ENCODE results near the gene PNPLA3.

The PNPLA3 gene

DNA sequence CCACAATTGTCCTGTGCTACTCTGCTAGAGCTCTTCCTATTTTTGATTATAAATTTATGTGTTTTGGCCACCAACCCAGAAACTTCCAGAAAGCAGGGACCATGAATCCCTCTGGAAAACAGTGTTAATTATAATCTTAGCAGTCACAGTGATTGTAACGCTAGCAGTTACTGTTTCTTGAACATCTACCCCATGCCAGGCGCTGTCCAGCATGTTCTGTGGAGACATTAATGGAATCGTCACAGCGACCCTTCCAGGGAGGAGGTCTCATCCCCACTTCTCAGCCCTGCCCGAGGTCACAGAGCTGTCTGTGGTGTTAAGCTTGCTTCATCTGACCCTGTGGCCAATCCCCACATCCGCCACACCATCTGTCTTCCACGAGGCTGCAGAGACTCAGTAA is 17.9 kb upstream of the PNPLA3 start:
- no peak overlapping the region for H3K4me3 ChIP-seq (ENCODE audit: control insufficient read depth, low read depth, low read length)
- TF ChIP-seq, protein P1, sequence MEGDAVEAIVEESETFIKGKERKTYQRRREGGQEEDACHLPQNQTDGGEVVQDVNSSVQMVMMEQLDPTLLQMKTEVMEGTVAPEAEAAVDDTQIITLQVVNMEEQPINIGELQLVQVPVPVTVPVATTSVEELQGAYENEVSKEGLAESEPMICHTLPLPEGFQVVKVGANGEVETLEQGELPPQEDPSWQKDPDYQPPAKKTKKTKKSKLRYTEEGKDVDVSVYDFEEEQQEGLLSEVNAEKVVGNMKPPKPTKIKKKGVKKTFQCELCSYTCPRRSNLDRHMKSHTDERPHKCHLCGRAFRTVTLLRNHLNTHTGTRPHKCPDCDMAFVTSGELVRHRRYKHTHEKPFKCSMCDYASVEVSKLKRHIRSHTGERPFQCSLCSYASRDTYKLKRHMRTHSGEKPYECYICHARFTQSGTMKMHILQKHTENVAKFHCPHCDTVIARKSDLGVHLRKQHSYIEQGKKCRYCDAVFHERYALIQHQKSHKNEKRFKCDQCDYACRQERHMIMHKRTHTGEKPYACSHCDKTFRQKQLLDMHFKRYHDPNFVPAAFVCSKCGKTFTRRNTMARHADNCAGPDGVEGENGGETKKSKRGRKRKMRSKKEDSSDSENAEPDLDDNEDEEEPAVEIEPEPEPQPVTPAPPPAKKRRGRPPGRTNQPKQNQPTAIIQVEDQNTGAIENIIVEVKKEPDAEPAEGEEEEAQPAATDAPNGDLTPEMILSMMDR (conservative IDR thresholded peaks at IDR 0.05; ENCODE audit: control insufficient read depth, insufficient read depth, low read depth, low read length) = no peak
- no peak for DNase-seq (ENCODE audit: low read depth)

GRCh38 chr22:43909708-43910107 is 13.9 kb upstream of the PNPLA3 start:
- DNase-seq (ENCODE audit: low read depth) = no peak
- TF ChIP-seq, protein P1 (conservative IDR thresholded peaks at IDR 0.05; ENCODE audit: control insufficient read depth, insufficient read depth, low read depth, low read length) = no peak
- H3K4me3 ChIP-seq (ENCODE audit: control insufficient read depth, low read depth, low read length) = no peak overlapping the region

DNA sequence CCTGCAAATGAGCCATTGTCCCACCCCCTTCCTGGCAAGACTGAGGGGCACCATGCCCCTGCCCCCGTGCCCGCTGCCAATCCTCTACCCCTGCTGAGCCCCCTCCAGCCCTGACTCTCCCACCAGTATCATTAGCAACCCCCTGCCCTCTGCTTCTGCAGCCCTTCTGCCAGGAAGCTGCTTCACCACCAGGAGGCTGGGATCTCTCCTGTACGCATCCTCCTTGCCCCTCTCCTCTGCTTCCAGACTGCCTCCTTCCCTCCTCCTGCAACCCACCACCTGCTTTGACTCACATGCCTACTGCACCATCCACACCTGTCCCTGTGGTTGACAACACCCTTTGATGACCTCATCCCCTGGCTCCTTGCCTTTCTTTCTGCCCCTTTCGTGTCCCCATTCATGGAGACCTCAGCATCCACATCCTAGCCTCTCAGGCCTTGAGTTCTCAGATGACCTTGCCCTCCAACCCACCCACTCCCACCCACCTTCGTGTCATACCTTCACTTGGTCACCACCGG is 13.4 kb upstream of the PNPLA3 start:
- no peak for DNase-seq (ENCODE audit: low read depth)
- TF ChIP-seq, protein P1 (conservative IDR thresholded peaks at IDR 0.05; ENCODE audit: control insufficient read depth, insufficient read depth, low read depth, low read length) = no peak
- no peak overlapping the region for H3K4me3 ChIP-seq (ENCODE audit: control insufficient read depth, low read depth, low read length)

- TF ChIP-seq, protein P1 (conservative IDR thresholded peaks at IDR 0.05; ENCODE audit: control insufficient read depth, insufficient read depth, low read depth, low read length) = no peak
- no peak for DNase-seq (ENCODE audit: low read depth)
- no peak overlapping the region for H3K4me3 ChIP-seq (ENCODE audit: control insufficient read depth, low read depth, low read length)
These were observed 12.3 kb upstream of the PNPLA3 start for GRCh38 chr22:43911351-43911750.

- no peak overlapping the region for H3K4me3 ChIP-seq (ENCODE audit: control insufficient read depth, low read depth, low read length)
- TF ChIP-seq, protein P1 (conservative IDR thresholded peaks at IDR 0.05; ENCODE audit: control insufficient read depth, insufficient read depth, low read depth, low read length) = no peak
- DNase-seq (ENCODE audit: low read depth) = no peak
These were observed 6.1 kb upstream of the PNPLA3 start for GRCh38 chr22:43917521-43917920.

DNA sequence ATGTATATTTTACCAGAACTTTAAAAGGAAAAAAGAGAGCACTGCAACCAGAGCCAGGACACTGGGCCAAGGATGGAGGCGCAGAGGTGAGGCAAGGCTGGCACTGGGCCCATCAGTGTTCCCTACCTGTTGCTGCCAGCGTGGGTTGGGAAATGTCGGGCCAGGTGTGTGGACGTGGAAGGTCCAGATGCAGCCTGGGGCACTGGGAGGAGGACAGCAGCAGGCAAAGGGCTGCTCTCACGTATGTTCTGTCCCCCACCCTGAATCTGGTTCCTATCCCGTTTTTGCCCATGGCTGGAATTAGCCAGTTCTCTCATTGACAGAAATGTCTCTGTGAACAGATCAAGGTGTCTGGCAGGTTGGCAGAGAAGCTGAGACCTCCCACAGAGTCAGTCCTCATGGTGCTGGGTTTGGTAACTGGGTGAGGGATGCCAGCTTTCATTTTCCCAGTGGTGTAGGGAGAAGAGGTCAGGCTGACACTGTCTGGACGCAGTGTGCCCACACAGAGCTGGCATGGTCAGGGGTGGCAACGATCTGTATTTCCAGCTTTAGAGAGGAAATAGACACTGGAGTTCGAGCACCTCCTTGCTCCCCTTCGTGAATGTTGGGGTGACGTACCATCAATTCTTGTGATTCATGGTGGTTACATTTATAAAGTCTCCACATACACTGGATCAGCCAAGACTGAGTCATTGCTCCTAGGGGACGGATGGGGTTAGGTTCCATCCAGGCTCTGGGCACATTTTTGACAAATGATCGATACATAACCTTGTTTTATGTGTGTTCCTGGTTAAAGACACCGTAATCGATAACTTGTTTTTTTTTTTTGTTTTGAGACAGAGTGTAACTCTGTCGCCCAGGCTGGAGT is 4.3 kb upstream of the PNPLA3 start:
- peak; percentile 65 for DNase-seq (ENCODE audit: low read depth)
- H3K4me3 ChIP-seq (ENCODE audit: control insufficient read depth, low read depth, low read length) = no peak overlapping the region
- TF ChIP-seq, protein P1 (conservative IDR thresholded peaks at IDR 0.05; ENCODE audit: control insufficient read depth, insufficient read depth, low read depth, low read length) = no peak
